Measurements from ENCODE around the gene WDR5.

Gene WDR5

GRCh38 chr9:134159566-134160245 lies 23.8 kb downstream of the WDR5 start:
- no peak for DNase-seq

GRCh38 chr9:134161647-134162046 lies 25.8 kb downstream of the WDR5 start:
- DNase-seq, result no peak

- no peak for DNase-seq
These were observed 26.4 kb downstream of the WDR5 start for GRCh38 chr9:134162212-134162775.

- DNase-seq, result no peak
These were observed 27.1 kb downstream of the WDR5 start for GRCh38 chr9:134162926-134163370.

GRCh38 chr9:134163371-134164196 lies 27.7 kb downstream of the WDR5 start:
- peak; percentile 77 for DNase-seq

- no peak for DNase-seq
These were observed 29.0 kb downstream of the WDR5 start for GRCh38 chr9:134164879-134165278.

DNA sequence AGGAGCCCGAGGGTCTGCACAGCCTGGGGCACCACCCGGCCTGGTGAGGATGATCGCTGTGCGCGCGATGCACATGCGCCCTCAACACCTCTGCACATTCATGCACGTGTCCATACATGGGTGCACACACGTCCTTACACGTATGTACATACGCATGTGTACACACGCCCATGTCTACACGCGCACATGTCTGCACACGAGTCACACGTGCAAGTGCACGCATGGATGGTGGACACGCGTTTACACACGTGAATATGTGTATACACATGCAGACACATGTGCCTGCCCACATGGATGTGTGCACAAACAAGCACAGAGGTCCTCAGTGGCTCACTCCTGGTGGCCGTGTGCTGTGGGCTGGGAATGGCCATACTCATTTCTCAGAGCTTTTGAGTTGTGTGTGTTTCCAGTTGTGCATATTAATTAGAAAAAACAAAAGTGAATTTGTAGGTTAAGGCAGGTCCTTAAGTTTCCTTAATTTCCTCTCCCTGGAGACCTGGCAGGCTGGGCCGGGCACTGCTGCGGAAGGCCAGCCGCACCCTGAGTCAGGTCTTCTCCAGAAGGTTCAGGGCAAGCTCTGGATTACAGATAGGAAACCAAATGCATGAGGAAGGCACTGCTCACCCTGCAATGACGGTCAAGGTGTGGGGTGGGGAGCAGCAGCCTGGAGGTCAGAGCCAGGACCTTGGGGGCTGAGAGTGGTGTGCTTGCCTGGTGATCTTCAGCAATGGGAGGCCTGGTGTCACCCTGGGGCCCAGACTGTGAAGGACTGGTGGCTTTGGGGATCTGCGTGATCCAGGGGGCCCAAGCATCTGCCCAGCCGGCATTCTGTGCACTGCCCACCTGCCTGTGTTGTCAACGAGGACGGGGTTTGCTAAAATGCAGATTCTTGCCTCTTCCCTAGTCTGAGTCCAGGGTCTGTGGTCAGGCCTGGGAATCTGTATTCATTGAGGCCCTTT lies 29.8 kb downstream of the WDR5 start:
- DNase-seq, result peak; percentile 68

DNA sequence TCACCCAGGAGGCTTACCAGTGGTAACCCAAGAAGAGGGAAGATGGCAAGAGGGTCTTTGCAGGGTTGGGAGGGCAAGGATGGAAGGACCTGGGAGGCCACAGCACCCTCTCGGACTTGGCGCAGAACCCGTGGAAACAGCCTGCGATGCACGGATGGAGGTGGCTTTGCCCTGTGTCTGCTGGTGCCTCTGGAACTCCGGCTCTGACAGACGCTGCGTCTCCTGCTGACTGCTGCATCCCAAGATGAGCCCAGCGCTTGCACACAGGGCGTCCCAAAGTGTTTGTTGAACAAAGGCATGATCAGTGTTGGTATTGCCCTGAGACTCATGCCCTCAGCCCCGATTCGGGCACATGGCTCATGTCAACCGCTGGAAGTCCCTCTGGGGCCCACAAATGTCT lies 30.5 kb downstream of the WDR5 start:
- DNase-seq, result no peak

- DNase-seq, result no peak
These were observed 31.6 kb downstream of the WDR5 start for GRCh38 chr9:134167530-134167931.

DNA sequence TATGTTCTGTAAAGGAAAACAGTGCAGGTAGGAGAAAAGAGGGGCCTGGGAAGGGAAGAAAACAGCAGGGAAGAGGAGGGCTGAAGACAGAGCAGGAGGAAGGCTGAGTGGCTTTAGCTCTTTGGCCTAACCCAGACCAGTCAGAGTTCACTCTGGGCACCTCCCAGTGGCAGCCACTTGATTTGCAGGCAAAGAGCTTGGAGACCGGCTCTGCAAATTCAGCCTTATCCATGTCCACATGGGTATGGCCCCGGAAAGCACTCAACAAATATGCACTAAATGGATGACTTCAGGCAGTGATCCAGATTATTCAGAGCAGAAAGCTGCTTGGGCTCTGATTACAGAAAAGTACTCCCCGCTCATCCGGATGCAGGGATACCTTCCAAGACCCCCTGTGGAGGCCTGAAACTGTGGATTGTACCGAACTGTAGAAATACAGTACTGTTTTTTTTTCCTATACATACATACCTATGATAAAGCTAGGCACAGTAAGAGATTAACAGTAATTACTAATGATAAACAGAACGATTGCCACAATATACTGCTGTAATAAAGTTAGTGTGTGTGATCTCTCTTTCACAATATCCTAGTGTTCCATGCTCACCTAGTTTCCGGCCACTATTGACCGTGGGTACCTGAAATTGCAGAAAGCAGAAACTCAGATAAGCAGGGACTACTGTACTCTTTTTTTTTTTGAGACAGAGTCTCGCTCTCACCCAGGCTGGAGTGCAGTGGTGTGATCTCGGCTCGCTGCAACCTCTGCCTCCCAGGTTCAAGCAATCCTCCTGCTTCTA lies 33.1 kb downstream of the WDR5 start:
- DNase-seq, result peak; percentile 47

- DNase-seq, result no peak
These were observed 34.0 kb downstream of the WDR5 start for GRCh38 chr9:134169724-134170401.

DNA sequence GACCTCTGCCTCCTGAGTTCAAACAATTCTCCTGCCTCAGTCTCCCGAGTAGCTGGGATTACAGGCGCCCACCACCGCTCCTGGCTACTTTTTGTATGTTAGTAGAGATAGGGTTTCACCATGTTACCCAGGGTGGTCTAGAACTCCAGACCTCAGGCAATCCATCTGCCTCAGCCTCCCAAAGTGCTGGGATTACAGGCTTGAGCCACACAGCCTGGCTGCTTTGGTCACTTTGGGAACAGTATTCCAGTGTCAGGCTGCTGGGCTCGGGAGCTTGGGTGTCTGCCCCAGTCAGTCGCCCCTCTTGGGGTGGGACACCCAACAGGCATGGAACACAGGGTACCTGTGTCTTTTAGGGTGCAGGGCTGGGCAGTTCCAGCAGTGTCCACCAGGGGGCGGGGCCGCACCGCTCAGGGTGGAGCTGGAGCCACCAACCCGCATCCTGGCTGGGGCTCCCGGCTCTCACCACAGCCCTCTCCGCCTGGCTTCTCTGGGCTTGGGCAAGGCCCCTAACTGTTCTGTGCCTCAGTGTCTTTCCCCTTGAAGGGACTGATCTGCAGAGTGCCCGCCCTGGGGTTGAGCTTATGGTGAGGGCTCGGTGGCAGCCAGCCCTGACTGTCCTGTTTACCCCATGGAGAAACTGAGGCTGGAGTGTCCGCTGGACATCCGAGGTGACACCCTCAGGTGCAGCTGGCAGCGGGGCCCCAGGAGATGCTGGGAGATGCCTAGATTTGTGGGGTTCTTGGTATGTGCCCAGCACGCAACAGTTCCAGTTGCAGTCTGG lies 34.8 kb downstream of the WDR5 start:
- no peak for DNase-seq

DNA sequence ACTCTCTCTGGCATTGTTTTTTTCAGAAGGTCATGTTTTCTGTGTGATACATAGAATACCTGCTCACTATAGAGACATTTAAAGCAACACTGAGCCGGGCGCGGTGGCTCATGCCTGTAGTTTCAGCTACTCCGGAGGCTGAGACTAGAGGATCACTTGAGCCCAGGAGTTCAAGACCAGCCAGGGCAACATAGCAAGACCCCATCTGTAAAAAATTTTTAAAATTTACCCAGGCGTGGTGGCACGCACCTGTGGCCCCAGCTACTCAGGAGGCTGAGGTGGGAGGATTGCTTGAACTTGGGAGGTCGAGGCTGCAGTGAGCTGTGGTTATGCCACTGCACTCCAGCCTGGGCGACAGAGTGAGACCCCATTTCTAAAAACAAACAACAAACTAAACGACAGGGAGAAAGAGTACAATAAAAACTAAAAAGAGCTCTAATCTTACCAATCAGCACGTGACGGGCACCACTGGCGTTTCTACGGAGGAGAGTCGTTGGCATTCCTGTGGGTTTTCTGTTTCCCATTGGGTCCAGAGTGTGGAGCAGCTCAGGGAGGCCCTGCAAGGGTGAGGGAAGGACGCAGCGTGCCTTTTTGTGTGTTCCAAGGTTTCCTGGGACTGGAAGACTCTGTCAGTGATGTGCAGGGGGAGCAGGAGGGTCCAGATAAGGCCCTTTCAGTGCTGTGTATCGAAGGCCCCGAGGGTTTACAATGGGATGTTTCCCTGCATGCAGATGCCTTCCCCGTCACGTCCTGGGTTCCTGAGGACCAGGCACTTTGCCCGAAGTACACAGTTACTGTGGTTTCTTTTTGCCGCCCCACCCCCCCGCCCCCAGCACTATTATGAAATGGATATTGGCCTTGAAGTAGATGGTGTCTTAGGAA lies 35.7 kb downstream of the WDR5 start:
- DNase-seq, result no peak

GRCh38 chr9:134172198-134173126 lies 36.6 kb downstream of the WDR5 start:
- no peak for DNase-seq

DNA sequence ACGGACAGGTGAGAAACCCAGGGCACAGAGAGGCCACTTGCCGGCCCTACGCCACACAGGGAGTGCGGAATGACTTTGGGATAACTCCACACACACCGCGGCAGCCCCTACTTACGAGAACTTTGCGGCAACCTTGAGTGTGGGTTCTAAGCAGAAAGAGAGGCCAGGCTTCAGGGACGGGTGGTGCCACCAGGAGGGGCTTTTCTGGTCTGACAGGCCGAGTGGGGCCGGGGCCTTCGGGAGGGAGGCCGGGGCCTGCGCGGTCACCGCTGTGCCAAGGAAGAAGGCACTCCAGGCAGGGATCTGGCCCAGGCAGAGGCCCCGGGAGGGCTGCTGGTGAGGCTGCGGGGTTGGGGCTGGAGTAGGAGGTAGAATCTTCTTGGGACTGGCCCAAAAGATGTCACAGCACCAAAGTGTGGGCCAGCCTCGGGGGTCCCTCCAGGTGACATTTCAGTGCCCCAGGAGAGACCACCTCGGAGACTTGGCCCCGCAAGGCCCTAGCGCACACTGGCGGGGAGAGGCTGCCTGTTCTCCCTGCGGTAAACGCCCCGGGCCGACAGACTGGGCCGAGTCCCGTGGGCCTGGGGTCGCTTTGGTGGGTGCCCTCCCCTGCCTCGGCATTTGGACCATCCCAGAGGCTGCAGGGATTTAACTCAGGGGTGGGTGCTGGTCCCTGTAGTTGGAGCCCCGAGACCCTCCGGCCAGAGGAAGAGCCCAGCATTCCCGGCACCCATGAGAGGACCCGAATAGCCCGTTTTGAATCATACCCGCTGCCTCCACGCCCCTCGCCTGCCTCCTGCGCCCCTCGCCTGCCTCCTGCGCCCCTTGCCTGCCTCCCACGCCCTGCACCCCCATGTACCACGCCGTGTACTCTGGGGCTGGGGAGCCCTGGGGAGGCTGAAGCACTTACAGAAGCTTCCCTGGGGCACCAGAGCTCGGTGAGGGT lies 37.5 kb downstream of the WDR5 start:
- DNase-seq, result no peak

DNA sequence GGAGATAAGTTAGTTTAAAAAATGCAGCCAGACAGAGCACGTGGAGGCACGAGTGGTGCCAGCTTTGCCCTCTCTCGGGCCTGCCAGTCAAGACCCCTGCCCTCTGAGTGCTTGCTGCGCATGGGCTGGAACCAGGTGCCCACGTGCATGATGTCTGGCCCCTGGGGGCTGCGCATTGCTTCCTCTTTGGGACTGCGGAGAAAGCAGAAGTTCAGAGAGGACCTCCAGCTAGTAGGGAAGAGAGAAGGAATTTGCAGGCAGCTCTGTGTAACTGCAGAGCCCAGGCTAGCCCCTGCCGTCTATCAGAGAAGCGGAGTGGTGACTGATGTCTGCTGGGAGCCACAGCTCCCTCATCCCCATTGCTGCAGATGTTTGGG lies 38.2 kb downstream of the WDR5 start:
- DNase-seq, result no peak
